Prostate gland (tissue), 2 donors: Measurements from ENCODE around the gene TMEM60.

Experiments used
- POLR2A ChIP-seq: fragments of 450-650 bp; IDR thresholded peaks from one replicate; pipeline ENCODE4 v1.6.1; 2016; ENCODE audit warnings: antibody characterized with exemption, mild to moderate bottlenecking
- POLR2AphosphoS5 ChIP-seq: sonication (generic); formaldehyde crosslinking; IDR thresholded peaks from one replicate; pipeline ENCODE4 v1.6.1; 2017; ENCODE audit warnings: antibody characterized with exemption
- TF ChIP-seq, protein P1 (sequence below), 4 experiments: fragments of 200-600 bp in 2 of 4; fragments of 450-650 bp in 2 of 4; sonication (generic) in 2 of 4; IDR thresholded peaks; 1 replicate in 3 of 4; 2 replicates in 1 of 4; pipeline ENCODE4 v1.5.1; 2016 to 2019; ENCODE audit warnings: antibody characterized with exemption in 4 of 4, mild to moderate bottlenecking in 2 of 4, moderate library complexity in 2 of 4

DNA sequence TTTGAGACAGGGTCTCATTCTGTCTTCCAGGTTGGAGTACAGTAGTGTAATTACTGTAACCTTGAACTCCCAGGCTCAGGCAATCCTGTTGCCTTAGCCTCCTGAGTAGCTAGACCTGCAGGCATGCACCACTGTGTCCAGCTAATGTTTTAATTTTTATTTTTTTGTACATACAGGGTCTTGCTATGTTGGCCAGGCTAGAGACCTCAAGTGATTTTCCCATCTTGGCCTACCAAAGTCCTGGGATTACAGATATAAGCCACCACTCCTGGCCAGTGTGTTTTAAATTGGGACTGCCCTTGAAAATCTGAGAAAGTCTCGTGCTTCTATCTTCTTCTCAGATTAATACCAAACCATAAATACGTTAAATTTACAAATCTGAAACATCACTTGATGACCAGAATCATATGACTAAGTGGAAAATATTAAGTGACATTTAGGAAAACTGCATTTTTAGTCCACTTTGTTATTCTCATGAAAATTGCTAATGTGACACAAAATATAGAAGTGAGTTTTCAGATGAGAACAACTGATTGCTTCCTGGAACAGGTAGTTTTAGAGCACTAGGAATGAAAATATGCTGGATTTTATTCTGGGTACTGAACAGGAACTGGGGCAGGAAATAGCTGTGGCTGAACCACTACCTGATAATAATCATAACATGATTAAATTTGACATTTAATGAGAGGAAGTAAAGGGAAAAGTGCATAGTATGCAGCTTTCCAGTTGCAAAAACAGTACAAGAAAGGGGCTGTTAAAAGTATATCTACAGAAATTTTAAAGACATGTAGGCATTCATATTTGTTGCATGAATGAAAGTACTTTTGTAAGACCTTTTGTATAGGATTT lies 4.5 kb upstream of the TMEM60 start:
- TF ChIP-seq, protein P1, sequence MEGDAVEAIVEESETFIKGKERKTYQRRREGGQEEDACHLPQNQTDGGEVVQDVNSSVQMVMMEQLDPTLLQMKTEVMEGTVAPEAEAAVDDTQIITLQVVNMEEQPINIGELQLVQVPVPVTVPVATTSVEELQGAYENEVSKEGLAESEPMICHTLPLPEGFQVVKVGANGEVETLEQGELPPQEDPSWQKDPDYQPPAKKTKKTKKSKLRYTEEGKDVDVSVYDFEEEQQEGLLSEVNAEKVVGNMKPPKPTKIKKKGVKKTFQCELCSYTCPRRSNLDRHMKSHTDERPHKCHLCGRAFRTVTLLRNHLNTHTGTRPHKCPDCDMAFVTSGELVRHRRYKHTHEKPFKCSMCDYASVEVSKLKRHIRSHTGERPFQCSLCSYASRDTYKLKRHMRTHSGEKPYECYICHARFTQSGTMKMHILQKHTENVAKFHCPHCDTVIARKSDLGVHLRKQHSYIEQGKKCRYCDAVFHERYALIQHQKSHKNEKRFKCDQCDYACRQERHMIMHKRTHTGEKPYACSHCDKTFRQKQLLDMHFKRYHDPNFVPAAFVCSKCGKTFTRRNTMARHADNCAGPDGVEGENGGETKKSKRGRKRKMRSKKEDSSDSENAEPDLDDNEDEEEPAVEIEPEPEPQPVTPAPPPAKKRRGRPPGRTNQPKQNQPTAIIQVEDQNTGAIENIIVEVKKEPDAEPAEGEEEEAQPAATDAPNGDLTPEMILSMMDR (IDR thresholded peaks at IDR 0.05), result no peak
- TF ChIP-seq POLR2AphosphoS5 (no peak), POLR2A (no peak)
